Measurements from ENCODE around the gene VRK1.

DNA sequence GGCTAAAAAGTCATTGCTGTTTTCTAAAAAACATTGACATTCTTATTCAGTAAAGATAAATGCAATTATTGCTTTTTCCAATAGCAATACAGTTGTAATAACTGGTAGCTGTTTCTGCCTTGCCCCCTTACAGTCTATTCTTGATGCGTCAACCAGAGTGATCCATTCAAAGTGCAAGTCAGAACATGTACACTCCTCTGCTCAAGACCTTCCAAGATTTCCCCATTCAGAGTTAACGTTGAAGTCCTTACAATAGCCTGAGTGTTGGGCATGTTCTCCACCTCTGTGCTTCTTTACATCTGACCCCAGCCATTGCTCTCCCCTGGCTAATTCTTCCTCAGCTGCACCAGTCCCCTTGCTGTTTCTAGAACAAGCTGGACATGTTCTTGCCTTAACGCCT is 24.3 kb downstream of the VRK1 start:
- TF ChIP-seq, protein P1, sequence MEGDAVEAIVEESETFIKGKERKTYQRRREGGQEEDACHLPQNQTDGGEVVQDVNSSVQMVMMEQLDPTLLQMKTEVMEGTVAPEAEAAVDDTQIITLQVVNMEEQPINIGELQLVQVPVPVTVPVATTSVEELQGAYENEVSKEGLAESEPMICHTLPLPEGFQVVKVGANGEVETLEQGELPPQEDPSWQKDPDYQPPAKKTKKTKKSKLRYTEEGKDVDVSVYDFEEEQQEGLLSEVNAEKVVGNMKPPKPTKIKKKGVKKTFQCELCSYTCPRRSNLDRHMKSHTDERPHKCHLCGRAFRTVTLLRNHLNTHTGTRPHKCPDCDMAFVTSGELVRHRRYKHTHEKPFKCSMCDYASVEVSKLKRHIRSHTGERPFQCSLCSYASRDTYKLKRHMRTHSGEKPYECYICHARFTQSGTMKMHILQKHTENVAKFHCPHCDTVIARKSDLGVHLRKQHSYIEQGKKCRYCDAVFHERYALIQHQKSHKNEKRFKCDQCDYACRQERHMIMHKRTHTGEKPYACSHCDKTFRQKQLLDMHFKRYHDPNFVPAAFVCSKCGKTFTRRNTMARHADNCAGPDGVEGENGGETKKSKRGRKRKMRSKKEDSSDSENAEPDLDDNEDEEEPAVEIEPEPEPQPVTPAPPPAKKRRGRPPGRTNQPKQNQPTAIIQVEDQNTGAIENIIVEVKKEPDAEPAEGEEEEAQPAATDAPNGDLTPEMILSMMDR (IDR thresholded peaks at IDR 0.05), result no peak
- TF ChIP-seq EZH2 (IDR thresholded peaks at IDR 0.05; ENCODE audit: borderline replicate concordance, insufficient read depth, low read depth, low read length, poor library complexity, severe bottlenecking), result no peak
